HG03457 (cell line): ENCODE measurements around the gene GNG4.

Source experiments
- ATAC-seq: cut with Tn5 transposase; IDR thresholded peaks from one replicate; pipeline ENCODE4 v1.9.1; 2021; ENCODE audit warnings: moderate number of reproducible peaks; ENCODE audit not compliant: unreplicated experiment

The GNG4 gene

GRCh38 chr1:235649368-235650163 lies at the start of gene GNG4:
Gene GNG4, minus strand, starts transcription at chr1:235649784. Its CDS starts 65,946 bp downstream, at chr1:235583838.
- ATAC-seq: no peak

- no peak for ATAC-seq
These were observed 47.9 kb upstream of the GNG4 start for GRCh38 chr1:235697508-235697907.

- no peak for ATAC-seq
These were observed 39.8 kb upstream of the GNG4 start for GRCh38 chr1:235689356-235689755.

GRCh38 chr1:235688096-235688495 lies 38.5 kb upstream of the GNG4 start:
- no peak for ATAC-seq

- ATAC-seq: no peak
These were observed 34.1 kb upstream of the GNG4 start for GRCh38 chr1:235683653-235684052.

- ATAC-seq: no peak
These were observed 32.6 kb upstream of the GNG4 start for GRCh38 chr1:235682216-235682615.

- ATAC-seq: no peak
These were observed 30.1 kb upstream of the GNG4 start for GRCh38 chr1:235679644-235680043.

- ATAC-seq: no peak
These were observed 29.4 kb upstream of the GNG4 start for GRCh38 chr1:235679005-235679404.

GRCh38 chr1:235675152-235675890 lies 25.7 kb upstream of the GNG4 start:
- no peak for ATAC-seq

- ATAC-seq: no peak
These were observed 24.4 kb upstream of the GNG4 start for GRCh38 chr1:235673981-235674380.

- ATAC-seq: no peak
These were observed 22.4 kb upstream of the GNG4 start for GRCh38 chr1:235671992-235672391.

- ATAC-seq: no peak
These were observed 20.7 kb upstream of the GNG4 start for GRCh38 chr1:235670157-235670776.

GRCh38 chr1:235669277-235669676 lies 19.7 kb upstream of the GNG4 start:
- no peak for ATAC-seq

GRCh38 chr1:235663628-235664027 lies 14.0 kb upstream of the GNG4 start:
- no peak for ATAC-seq

- ATAC-seq: no peak
These were observed 12.0 kb upstream of the GNG4 start for GRCh38 chr1:235661568-235661967.

GRCh38 chr1:235659186-235659771 lies 9.7 kb upstream of the GNG4 start:
- ATAC-seq: no peak

- no peak for ATAC-seq
These were observed 8.4 kb upstream of the GNG4 start for GRCh38 chr1:235657747-235658526.

GRCh38 chr1:235657269-235657668 lies 7.7 kb upstream of the GNG4 start:
- no peak for ATAC-seq

- no peak for ATAC-seq
These were observed 2.8 kb upstream of the GNG4 start for GRCh38 chr1:235652364-235652763.

GRCh38 chr1:235651170-235651806 lies 1.7 kb upstream of the GNG4 start:
- no peak for ATAC-seq
